Amniotic epithelial cell (primary cell): ENCODE data around the gene TOP3B.
A peak's percentile ranks its signal among the peaks of the same experiment; 100 is the strongest.

ENCODE experiments used
- DNase-seq: peaks from one replicate; pipeline ENCODE4 v3.0.0-alpha.2; 2010; ENCODE audit warnings: low read depth

Gene TOP3B, protein sequence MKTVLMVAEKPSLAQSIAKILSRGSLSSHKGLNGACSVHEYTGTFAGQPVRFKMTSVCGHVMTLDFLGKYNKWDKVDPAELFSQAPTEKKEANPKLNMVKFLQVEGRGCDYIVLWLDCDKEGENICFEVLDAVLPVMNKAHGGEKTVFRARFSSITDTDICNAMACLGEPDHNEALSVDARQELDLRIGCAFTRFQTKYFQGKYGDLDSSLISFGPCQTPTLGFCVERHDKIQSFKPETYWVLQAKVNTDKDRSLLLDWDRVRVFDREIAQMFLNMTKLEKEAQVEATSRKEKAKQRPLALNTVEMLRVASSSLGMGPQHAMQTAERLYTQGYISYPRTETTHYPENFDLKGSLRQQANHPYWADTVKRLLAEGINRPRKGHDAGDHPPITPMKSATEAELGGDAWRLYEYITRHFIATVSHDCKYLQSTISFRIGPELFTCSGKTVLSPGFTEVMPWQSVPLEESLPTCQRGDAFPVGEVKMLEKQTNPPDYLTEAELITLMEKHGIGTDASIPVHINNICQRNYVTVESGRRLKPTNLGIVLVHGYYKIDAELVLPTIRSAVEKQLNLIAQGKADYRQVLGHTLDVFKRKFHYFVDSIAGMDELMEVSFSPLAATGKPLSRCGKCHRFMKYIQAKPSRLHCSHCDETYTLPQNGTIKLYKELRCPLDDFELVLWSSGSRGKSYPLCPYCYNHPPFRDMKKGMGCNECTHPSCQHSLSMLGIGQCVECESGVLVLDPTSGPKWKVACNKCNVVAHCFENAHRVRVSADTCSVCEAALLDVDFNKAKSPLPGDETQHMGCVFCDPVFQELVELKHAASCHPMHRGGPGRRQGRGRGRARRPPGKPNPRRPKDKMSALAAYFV

DNA sequence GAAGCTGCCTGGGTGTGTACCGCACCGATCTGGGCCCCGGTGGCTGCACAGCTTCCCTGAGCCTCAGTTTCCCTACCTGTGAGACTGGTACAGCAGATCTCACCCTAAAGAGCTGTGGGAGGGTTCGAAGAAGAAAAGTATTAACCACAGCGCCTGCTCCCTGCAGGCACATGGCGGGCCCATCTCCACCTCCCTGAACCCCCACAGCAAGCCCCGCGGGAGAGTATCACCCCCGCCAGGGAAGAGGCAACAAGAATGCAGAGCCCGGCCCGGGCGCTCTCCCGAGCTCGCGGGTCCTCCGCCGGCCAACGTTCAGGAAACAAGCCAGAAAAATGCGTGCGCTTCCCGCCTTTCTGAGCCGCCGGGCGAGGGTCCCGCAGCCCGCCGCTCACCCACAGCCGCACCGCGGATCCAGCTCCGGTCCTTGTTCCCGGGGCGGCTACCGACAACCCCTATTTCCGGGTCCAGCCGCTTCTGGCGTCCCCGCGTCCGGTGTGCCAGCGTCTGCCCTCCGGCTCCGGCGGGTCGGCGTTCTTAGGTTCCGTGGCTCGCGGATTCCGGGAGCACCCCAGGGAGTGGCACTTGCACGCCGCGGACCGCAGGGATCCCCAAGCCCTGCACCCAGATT, at the start of gene TOP3B:
Gene TOP3B, minus strand, starts transcription at position 450 of the 628 bp plus-strand sequence. CDS start 7,078 bp downstream, outside the sequence.
- DNase-seq, result peak; percentile 63

DNA sequence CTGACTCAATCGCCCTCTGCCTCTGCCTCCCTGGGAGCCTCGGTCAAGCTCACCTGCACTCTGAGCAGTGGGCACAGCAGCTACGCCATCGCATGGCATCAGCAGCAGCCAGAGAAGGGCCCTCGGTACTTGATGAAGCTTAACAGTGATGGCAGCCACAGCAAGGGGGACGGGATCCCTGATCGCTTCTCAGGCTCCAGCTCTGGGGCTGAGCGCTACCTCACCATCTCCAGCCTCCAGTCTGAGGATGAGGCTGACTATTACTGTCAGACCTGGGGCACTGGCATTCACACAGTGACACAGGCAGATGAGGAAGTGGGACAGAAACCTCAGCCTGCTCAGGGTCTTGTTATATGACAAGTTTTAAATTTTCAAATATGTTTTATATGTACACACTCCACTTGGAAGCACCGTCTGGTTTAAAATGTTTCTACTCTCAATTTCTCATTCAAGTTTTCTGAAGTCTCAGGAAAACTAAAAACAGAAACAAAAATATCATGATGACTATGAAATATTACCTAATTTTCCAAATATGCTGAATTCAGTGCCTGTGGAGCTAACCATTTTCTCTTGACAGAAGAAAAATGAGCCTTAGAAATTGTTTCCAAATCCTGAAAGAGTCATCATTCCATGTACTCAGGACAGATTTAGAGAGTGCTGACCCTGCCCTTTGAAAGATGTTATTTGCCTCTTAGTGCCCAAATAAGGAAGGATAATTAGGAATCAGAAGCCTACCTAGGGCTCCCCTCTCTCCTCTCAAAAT, 48.8 kb upstream of the TOP3B start:
- peak; percentile 14 for DNase-seq

DNA sequence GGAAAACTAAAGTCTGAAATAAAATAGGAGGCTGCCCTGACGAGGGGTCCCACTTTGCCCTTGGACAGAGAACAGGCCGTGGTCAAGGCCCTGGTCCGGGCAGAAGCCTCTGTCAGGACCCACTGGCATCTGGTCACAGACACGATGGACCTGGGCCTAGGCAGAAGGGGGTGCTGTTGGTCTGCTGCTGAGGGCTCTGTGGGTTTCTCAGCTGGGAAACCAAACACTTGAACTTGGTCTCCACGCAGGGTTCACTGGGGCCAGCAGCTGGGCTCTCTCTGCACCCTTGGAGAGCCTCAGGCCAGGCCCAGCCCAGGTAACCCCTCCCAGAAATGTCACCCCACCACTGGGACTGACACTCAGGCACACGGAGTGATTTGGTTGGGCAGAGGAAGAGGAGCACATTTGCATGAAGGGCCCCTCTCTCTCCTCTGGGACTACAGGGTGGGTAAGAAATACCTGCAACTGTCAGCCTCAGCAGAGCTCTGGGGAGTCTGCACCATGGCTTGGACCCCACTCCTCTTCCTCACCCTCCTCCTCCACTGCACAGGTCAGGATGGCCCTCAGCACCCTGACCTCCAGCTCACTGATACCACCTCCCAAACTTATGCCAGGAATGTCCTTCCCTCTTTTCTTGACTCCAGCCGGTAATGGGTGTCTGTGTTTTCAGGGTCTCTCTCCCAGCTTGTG, 48.1 kb upstream of the TOP3B start:
- DNase-seq, result peak; percentile 29

DNA sequence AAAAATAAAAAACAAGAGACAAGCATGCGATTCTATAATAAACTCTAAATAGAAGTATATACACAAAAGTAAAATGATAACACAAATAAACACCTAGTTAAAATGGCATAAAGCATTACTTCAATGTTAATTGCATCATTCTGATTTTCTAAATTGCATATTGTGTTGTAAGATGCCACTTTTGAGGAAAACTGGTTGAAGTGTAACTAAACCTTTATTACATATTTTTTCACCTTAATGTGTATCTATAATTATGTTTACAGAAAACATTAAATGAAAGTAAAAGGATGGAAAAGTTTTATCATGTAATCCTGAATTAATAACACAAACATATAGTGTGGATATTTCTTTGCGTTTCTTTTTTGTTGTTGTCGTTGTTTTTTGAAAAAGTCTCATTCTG, 45.4 kb upstream of the TOP3B start:
- DNase-seq, result no peak

DNA sequence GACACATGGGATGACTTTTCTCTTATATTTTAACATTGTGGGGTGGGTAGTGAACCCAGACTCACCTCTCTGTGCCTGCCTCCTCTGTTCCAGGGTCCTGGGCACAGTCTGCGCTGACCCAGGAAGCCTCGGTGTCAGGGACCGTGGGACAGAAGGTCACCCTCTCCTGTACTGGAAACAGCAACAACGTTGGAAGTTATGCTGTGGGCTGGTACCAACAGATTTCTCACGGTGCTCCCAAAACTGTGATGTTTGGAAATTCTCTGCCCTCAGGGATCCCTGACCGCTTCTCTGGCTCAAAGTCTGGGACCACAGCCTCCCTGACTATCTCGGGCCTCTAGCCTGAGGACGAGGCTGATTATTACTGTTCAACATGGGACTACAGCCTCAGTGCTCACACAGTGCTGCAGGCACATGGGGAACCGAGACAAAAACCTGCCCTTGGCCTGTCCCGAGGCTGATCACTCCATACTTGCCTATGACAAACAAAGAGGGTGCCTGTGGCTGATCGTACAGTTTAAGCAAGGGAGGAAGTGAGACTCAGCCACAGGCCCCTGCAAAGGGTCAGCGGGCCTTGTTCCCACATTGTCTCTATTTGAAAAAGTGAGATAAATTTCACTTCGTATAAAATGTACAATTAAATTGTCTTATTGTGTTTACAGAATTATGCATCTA, 43.7 kb upstream of the TOP3B start:
- DNase-seq, result no peak

DNA sequence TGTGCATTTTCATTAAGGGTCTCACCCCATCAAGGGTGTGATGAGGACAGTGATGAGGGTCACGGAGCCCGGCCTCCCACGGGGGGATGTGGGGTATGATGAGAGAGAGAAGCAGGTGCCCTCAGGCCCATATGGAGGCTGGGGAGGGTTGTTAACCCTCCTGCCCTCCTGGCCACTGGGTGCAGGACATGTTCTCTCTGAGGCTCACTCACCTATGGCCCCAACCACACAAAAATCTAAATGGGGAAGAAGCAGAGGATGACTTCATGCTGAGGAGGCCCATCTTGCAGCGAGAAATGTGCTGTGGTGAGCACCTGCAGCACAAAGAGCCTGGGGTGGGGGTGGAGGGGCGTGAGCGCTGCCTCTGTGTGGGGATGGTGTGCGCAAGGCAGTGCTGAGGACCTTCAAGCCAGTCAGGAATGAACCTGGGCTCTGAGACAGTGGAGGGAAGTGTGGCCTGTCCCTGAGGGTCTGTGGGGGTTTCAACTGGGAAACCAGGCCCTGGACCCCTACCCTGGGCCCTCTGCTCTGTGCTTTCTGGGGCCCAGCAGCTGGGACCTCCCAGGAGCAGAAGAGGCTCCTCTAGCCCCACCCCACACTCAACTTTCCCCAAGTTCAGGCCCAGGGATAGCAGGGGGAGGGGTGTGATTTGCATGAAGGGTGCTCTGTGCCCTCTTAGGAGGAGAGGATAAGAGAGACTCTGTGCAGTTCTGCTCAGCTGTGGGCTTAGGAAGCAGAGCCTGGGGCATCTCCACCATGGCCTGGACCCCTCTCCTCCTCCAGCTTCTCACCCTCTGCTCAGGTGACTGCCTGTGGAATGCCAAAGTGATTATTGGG, 43.0 kb upstream of the TOP3B start:
- no peak for DNase-seq

DNA sequence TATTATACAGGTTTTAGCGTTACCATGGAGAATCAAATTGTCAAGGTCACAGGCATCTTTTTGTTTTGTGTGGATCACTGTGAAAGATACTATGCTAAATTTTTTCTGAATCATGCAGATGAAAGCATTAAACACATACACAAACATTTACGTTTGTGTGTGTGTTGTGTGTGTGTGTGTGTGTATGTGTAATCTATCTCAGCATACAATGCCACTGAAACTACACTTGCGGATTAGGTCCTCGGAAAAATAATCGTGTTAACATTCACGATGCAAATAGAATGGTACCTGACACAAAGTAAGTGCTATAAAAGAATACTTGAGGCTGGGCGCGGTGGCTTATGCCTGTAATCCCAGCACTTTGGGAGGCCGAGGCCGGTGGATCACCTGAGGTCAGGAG, 41.9 kb upstream of the TOP3B start:
- DNase-seq, result no peak

DNA sequence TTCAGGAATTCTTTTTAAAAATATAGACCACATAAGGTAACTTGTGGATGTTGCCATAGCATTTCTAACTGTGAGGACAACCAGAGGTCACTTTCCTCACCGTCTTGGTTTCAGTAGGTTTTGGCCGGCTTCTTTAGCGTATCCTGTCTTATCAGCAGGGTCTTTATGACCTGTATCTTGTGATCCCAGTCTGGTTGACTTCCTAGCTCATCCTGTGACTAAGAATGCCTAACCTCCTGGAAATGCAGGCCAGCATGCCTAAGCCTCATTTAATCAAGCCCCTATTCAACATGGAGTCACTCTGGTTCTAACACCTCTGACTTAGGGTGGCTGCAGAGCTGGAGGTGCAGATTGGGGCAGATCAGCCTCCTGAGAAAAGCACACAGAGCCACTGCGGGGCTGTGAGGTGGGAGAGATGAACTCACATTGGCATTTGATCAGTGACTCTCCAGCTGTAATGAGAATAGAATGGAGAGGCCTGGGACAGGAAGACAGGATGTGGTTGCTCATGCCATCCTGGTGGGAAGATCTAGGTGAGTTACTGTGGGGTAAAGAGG, 41.1 kb upstream of the TOP3B start:
- DNase-seq, result no peak

DNA sequence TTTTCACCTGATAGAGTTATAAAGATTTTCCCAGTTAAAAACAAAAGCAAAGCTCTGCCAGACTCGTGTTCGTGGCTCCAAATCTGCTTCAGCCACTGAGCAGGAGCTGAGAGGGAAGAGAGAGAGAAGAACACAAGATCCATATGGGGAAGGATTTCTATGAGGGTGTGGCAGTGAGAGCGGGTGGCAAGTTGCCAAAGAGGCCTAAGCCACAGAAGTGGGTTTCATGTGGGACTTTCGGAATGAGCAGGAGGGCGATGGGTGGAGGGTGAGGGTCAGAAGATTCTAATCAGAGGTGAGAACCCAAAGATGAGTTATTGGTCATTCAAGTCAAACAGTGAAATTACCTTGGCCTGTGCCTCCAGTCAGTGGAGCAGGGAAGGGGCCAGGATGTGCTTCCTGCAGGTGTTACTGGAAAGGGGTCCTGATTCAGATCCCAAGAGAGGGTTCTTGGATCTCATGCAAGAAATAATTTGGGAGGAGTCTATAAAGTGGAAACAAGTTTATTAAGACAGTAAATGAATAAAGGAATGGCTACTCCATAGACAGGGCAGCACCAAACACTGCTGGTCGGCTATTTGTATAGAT, 40.5 kb upstream of the TOP3B start:
- no peak for DNase-seq

DNA sequence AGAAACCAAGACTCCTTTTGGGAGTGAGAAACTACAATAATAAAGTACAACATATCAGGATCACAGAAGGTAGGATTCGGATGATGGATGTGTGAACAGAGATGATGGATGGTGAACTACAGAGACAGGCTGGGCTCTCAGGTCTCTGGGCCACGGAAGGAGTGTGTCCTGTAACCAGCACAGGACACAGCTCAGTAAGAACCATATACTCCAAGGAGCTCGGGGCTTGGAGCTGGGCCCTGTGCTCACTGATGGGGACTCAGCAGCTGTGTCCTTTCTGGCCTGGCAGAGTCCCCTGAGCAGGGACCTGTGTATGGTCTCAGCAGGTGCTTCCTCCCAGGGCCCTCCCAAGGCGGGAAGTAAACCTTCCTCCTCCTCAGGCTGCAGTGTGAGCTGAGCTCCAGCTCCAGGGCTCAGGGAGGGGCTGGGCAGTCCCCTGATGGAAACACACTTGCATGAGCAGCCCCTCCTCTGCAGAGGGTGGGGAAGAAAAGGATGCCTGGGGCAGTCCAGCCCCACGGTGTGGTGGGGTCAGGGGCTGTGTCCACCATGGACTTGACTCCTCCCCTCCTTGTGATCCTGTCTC, 39.8 kb upstream of the TOP3B start:
- DNase-seq, result no peak

DNA sequence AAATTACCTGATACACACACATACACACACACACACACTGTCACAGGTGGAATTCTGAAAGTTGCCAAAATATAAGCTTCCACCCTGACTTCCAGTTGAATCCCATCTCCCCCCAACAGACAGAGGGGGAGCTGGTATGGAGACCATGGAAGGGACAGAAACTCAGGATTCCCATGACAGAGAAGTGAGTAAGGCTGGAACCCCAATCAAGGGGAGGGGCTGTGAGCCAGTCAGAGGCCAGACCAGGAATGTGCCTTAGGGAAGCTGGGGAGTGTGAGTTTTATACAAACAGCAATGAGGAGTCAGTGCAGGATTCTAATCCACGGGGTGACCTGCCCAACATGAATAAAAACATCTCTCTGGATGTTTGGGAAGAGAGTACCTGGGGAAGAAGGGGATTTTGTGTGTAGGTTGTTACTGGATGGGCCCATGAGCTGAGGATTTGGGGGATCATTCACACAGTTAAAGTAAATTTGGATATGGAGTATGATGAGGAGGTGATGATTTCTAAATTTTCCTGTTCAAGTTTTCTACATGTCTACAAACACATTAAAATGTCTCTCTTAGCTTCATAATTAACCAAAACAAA, 38.7 kb upstream of the TOP3B start:
- DNase-seq, result no peak

DNA sequence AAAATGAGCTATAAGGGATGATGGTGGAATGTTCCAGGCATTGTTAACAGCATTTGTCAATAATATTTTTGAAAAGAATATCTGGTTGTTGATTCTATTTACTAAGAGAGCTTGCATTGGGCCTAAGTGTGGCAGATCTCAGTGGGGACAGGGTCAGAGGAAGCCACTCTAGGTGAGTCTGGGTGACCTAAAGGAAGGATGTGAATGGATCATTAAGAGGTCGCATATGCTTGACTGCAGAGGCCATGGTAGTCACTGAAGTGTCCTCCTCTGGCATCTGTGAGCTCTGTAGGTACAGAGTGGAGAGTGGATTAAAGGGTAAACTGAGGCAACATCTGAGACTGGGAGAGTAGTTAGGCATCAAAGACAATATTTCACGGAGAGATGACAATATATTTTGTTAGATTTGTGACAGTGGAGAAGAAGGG, 37.9 kb upstream of the TOP3B start:
- DNase-seq, result no peak

DNA sequence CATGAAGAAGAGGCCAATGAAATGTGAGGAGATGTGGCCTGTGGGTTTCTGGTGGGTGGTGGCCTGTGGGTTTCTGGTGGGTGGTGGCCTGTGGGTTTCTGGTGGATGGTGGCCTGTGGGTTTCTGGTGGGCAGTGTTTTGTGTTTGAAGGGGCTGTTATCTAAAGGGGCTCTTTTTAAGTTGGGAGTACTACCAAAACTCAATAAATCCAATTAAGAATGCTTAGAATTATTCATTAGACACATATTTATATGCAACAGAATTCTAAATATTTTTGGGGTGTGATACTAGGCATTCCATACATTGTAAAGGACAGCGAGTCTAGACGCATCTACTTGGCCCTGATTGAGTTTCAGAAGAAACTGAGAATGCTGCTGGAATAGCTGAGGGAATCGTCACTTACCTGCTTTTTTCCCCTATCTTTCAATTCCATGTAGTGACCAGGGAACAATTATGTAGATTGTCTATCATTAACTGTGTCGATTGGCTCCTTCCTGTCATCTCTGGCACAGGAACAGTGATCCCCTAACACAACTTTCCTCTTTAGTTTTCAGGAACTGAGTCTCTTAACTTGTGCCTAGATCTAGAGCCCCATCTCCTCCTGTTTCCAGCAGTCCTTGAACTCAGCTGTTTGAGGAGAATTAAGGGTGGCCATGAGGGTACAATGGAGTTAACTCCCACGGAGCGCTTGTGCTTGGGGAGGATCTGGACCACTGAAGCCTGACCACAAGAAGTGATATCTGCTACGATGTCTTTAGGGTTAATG, 37.3 kb upstream of the TOP3B start:
- DNase-seq, result no peak

DNA sequence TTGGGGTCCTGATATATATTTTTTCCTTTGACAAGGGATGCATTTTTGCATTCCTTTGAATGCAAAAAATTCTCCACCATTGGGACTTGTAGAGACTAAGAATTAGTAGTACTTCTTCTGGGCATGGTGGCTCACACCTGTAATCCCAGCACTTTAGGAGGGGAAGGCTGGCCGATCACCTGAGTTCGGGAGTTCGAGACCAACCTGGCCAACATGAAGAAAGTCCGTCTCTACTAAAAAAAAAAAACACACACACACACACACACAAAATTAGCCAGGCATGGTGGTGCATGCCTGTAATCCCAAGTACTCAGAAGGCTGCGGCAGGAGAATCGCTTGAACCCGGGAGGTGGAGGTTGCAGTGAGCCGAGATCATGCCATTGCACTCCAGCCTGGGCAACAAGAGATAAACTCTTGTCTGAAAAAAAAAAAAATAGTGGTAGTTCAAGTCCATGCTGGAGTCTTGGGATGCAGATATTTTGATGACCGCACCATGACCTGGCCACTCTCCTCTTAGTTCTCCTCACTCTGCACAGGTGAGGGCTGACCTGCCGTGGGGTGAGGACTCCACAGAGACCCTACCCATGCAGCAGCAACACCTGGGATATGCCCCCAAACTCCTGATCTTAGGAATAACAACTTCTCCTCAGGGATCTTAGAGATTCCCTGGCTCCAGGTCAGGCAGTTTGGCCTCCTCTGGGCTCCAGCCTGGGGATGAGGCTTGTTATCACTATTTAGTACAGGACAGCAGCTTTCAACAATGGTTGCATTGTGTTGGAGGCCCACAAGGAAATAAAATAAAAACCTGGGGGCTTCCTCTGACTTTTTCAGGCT, 36.5 kb upstream of the TOP3B start:
- DNase-seq, result no peak

DNA sequence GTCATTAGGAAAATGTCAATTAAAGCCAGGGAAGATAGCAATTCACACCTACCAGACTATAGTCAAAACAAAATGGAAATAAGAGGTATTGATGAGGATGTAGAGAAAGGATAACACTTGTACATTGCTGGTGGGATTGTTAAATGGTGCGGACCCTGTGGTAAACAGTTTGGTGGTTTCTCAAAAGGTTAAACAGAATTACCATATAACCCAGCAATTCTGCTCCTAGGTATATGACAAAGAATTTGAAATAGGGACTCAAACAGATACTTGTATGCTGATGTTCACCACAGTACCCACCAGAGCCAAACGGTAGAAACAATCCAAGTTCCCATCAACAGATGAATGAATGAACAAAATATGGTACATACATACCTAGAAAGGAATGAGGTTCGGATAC, 33.0 kb upstream of the TOP3B start:
- no peak for DNase-seq

DNA sequence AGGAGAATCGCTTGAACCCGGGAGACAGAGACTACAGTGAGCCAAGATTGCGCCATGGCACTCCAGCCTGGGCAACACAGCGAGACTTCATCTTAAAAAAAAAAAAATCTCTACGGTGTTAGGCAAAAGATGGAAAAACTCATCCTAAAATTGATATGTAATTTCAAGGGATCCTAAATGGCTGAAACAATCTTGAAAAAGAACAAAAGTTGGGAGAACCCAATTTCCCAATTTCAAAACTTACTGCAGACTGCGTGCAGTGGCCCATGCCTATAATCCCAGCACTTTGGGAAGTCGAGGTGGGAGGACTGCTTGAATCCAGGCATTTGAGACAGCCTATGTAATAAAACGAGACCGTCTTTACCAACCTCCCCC, 31.7 kb upstream of the TOP3B start:
- no peak for DNase-seq
